OCI-LY7 (cell line): Measurements from ENCODE around the gene CECR2. TPM values are rescaled to one million over a fixed set of nuclear protein-coding genes. Genes with fewer than 3 reads are reported as not detected.
A peak's percentile ranks its signal among the peaks of the same experiment; 100 is the strongest.

ENCODE experiments used
- Bru-seq: library from RNA; stranded (reverse); fragments of 400-500 nt; gene quantifications from one replicate; lab custom pipeline; 2021; lab: Mats Ljungman, UMichigan
- BruChase-seq, 2 experiments: library from RNA; stranded (reverse); fragments of 400-500 nt; gene quantifications; one replicate each; lab custom pipeline; 2021; lab: Mats Ljungman, UMichigan
- BruUV-seq: library from RNA; stranded (reverse); fragments of 400-500 nt; replicated peaks from 2 replicates; lab custom pipeline; 2021; lab: Mats Ljungman, UMichigan
- CTCF ChIA-PET: fragments of 300-600 bp; sonication (Branson Sonifier 250); formaldehyde crosslinking; loops from one replicate; lab custom pipeline; 2022; ENCODE audit warnings: antibody characterized with exemption; ENCODE audit not compliant: unreplicated experiment; lab: Charles Lee
- POLR2A ChIA-PET: fragments of 300-600 bp; sonication (Branson Sonifier 250); formaldehyde crosslinking; loops from one replicate; lab custom pipeline; 2022; ENCODE audit warnings: antibody characterized with exemption; lab: Charles Lee
- DNase-seq: peaks from one replicate; pipeline ENCODE4 v3.0.0-alpha.2; 2015; ENCODE audit warnings: low spot score
- H2AFZ ChIP-seq: fragments of 200-600 bp; sonication (generic), shearing (Covaris generic); 2 replicates; pipeline ENCODE4 v1.6.1; 2014; ENCODE audit warnings: mild to moderate bottlenecking, antibody characterized with exemption, low read length, moderate library complexity
- H3K27ac ChIP-seq: fragments of 200-600 bp; sonication (generic); 2 replicates; pipeline ENCODE4 v1.5.1; 2014; ENCODE audit warnings: mixed run types, low read depth, mild to moderate bottlenecking, moderate library complexity, low read length, inconsistent platforms; ENCODE audit not compliant: poor library complexity, severe bottlenecking
- H3K36me3 ChIP-seq: fragments of 200-600 bp; sonication (generic); 2 replicates; pipeline ENCODE4 v1.6.1; 2014; ENCODE audit warnings: mild to moderate bottlenecking, antibody characterized with exemption, low read length, moderate library complexity, mixed read lengths; ENCODE audit not compliant: insufficient read depth
- H3K4me1 ChIP-seq: fragments of 200-600 bp; sonication (generic); 2 replicates; pipeline ENCODE4 v1.5.1; 2014; ENCODE audit warnings: mild to moderate bottlenecking, low read length; ENCODE audit not compliant: insufficient read depth, poor library complexity, severe bottlenecking
- H3K4me2 ChIP-seq: fragments of 200-600 bp; sonication (generic); 2 replicates; pipeline ENCODE4 v1.6.1; 2014; ENCODE audit warnings: mild to moderate bottlenecking, low read length
- H3K4me3 ChIP-seq: fragments of 200-600 bp; sonication (generic); 2 replicates; pipeline ENCODE4 v1.5.1; 2014; ENCODE audit warnings: mild to moderate bottlenecking, low read depth, low read length; ENCODE audit not compliant: poor library complexity, severe bottlenecking
- H3K79me2 ChIP-seq: fragments of 200-600 bp; sonication (generic); 2 replicates; pipeline ENCODE4 v1.6.1; 2016; ENCODE audit warnings: low read depth, mild to moderate bottlenecking, low read length, moderate library complexity, mixed read lengths; ENCODE audit not compliant: insufficient read depth
- H3K9me2 ChIP-seq: fragments of 200-600 bp; sonication (generic); 2 replicates; pipeline ENCODE4 v1.6.1; 2016; ENCODE audit warnings: mild to moderate bottlenecking, low read length, mixed read lengths; ENCODE audit not compliant: insufficient read depth
- H3K9me3 ChIP-seq: fragments of 200-600 bp; sonication (generic); 2 replicates; pipeline ENCODE4 v1.6.1; 2014; ENCODE audit warnings: mild to moderate bottlenecking, mixed run types, low read length, mixed read lengths
- H4K20me1 ChIP-seq: fragments of 200-600 bp; sonication (generic); 2 replicates; pipeline ENCODE4 v1.6.1; 2014; ENCODE audit warnings: mild to moderate bottlenecking, antibody characterized with exemption, low read length, moderate library complexity, mixed read lengths; ENCODE audit not compliant: insufficient read depth
- CTCF ChIP-seq: fragments of 200-600 bp; sonication (generic); conservative IDR thresholded peaks from 2 replicates; pipeline ENCODE4 v1.5.1; 2014; ENCODE audit warnings: mild to moderate bottlenecking, antibody characterized with exemption, low read length, moderate library complexity, mixed read lengths
- EZH2phosphoT487 ChIP-seq: fragments of 200-600 bp; sonication (generic); IDR thresholded peaks from 2 replicates; pipeline ENCODE4 v1.6.1; 2018; ENCODE audit warnings: low read depth, borderline replicate concordance, mild to moderate bottlenecking, mixed run types, antibody characterized with exemption, low read length, moderate library complexity, mixed read lengths
- intact Hi-C: fragments of 100-400 bp; cut with micrococcal nuclease; formaldehyde crosslinking; loops from one replicate; pipeline ENCODE4 v1.10.0; 2022; ENCODE audit not compliant: unreplicated experiment
- long read RNA-seq: library from polyadenylated mRNA; stranded (forward); transcript quantifications from one replicate; pipeline ENCODE4 v2.0.0, GENCODE V29; 2022
- total RNA-seq, 2 experiments: library from RNA; depleted of rRNA in 1 of 2; stranded (reverse); fragments of >200 nt in 1 of 2; shearing (Covaris generic) in 1 of 2; gene quantifications; 2 replicates each; pipeline ENCODE4 v1.2.3, GENCODE V29; 2014 to 2022

The CECR2 gene
- total RNA-seq (2014; rRNA removed; shearing (Covaris generic)), result 0.09 TPM in 1 of 2 replicates, not detected in the other
- 0.53 and 0.63 TPM in 2 replicates for total RNA-seq (2022)
- percentile 18 among the genes with signal in this experiment for Bru-seq, nascent RNA
- percentile 17 among the genes with signal in this experiment for BruChase-seq, experiment 1, labeled RNA remaining after a 6-hour chase
- BruChase-seq, experiment 2, labeled RNA remaining after a 2-hour chase, result percentile 19 among the genes with signal in this experiment
- long read RNA-seq, result 0 reads

- TF ChIP-seq EZH2phosphoT487 (no peak), CTCF (no peak)
- DNase-seq, result peak; percentile 30
- Histone ChIP-seq H2AFZ (peak within 1 kb of the TSS; percentile 93), H3K4me1 (peaks cover 14% of the 10 kb centered on the region), H3K4me3 (peak within 1 kb of the TSS; percentile 66), H3K27ac (no peak within 1 kb of the TSS), H3K4me2 (peak within 1 kb of the TSS; percentile 84), H3K9me3 (no peaks in the 10 kb centered on the region), H3K36me3 (no peaks in the 10 kb centered on the region), H4K20me1 (no peaks in the 10 kb centered on the region), H3K9me2 (no peaks in the 10 kb centered on the region), H3K79me2 (no peaks in the 10 kb centered on the region)
- BruUV-seq, result no TSS peak
- ChIA-PET POLR2A (interaction anchor here (0.6 to 0.7 kb wide), 2 partner anchors 133 to 191 kb away, joined by 4 to 6 read pairs; no protein-coding TSS in a partner anchor), CTCF (no interaction called here)
- intact Hi-C loops, result loop anchor here (2.0 to 5.0 kb wide), 3 partner anchors 128 to 197 kb away; no protein-coding TSS in a partner anchor
These were observed at the start of gene CECR2 for GRCh38 chr22:17369439-17370025. Gene CECR2 (plus strand): TSS chr22:17369460. CDS start chr22:17369784, 324 bp downstream.

- no TSS peak for BruUV-seq
- Histone ChIP-seq H3K36me3 (no peaks in the 10 kb centered on the region), H3K27ac (no peak overlapping the region), H3K4me2 (no peak overlapping the region), H4K20me1 (no peaks in the 10 kb centered on the region), H3K9me3 (no peaks in the 10 kb centered on the region), H2AFZ (no peak overlapping the region), H3K4me3 (no peak overlapping the region), H3K79me2 (no peaks in the 10 kb centered on the region), H3K9me2 (no peaks in the 10 kb centered on the region), H3K4me1 (no peaks in the 10 kb centered on the region)
- POLR2A ChIA-PET, result interaction anchor here (1.0 to 1.2 kb wide), 2 partner anchors 11 to 14 kb away, joined by 4 to 5 read pairs; no protein-coding TSS in a partner anchor
- DNase-seq, result no peak
- no peak for TF ChIP-seq EZH2phosphoT487
- intact Hi-C loops, result no loop called here
- CTCF ChIA-PET, result no interaction called here
These were observed 49.7 kb upstream of the CECR2 start for GRCh38 chr22:17319546-17319945.

- Histone ChIP-seq H4K20me1 (no peaks in the 10 kb centered on the region), H3K9me2 (no peaks in the 10 kb centered on the region), H3K4me3 (no peak overlapping the region), H3K4me2 (no peak overlapping the region), H3K36me3 (no peaks in the 10 kb centered on the region), H3K4me1 (no peaks in the 10 kb centered on the region), H3K9me3 (no peaks in the 10 kb centered on the region), H3K79me2 (no peaks in the 10 kb centered on the region), H2AFZ (no peak overlapping the region), H3K27ac (no peak overlapping the region)
- intact Hi-C loops, result no loop called here
- CTCF ChIA-PET, result no interaction called here
- POLR2A ChIA-PET, result interaction anchor here (0.7 to 0.8 kb wide), 2 partner anchors 11 to 14 kb away, joined by 3 read pairs; no protein-coding TSS in a partner anchor
- TF ChIP-seq CTCF (no peak), EZH2phosphoT487 (no peak)
- BruUV-seq, result no TSS peak
- DNase-seq, result no peak
These were observed 46.7 kb upstream of the CECR2 start for GRCh38 chr22:17322511-17322910.
